Measurements from ENCODE around the gene ELP4.

ELP4 gene

GRCh38 chr11:31641477-31642062 lies 132.0 kb downstream of the ELP4 start:
- TF ChIP-seq TAF1 (IDR thresholded peaks at IDR 0.05; ENCODE audit: borderline replicate concordance, insufficient read depth, low read length), result peak; percentile 32; the same call in 1 of the 2 replicates
- TF ChIP-seq FOXP2 (optimal IDR thresholded peaks at IDR 0.05; ENCODE audit: borderline replicate concordance, extremely low read depth, extremely low read length, insufficient read depth), result no peak
- TF ChIP-seq SIN3A (IDR thresholded peaks at IDR 0.05; ENCODE audit: borderline replicate concordance, insufficient read depth, low read length), result no peak
- TF ChIP-seq POLR2AphosphoS5 (IDR thresholded peaks at IDR 0.05; ENCODE audit: low read depth, low read length), result no peak

GRCh38 chr11:31643857-31644256 lies 134.3 kb downstream of the ELP4 start:
- TF ChIP-seq SIN3A (IDR thresholded peaks at IDR 0.05; ENCODE audit: borderline replicate concordance, insufficient read depth, low read length), result no peak
- TF ChIP-seq FOXP2 (optimal IDR thresholded peaks at IDR 0.05; ENCODE audit: borderline replicate concordance, extremely low read depth, extremely low read length, insufficient read depth), result no peak
- no peak for TF ChIP-seq TAF1 (IDR thresholded peaks at IDR 0.05; ENCODE audit: borderline replicate concordance, insufficient read depth, low read length)
- TF ChIP-seq POLR2AphosphoS5 (IDR thresholded peaks at IDR 0.05; ENCODE audit: low read depth, low read length), result no peak
- no peak for TF ChIP-seq REST (IDR thresholded peaks at IDR 0.05; ENCODE audit: insufficient read depth in 1 of 2, low read depth in 2 of 2, low read length in 2 of 2)

GRCh38 chr11:31645747-31646146 lies 136.2 kb downstream of the ELP4 start:
- TF ChIP-seq SIN3A (IDR thresholded peaks at IDR 0.05; ENCODE audit: borderline replicate concordance, insufficient read depth, low read length) (peak; percentile 31; the same call in 1 of the 2 replicates), FOXP2 (optimal IDR thresholded peaks at IDR 0.05; ENCODE audit: borderline replicate concordance, extremely low read depth, extremely low read length, insufficient read depth) (no peak), POLR2AphosphoS5 (IDR thresholded peaks at IDR 0.05; ENCODE audit: low read depth, low read length) (no peak), REST (IDR thresholded peaks at IDR 0.05; ENCODE audit: insufficient read depth in 1 of 2, low read depth in 2 of 2, low read length in 2 of 2) (no peak), TAF1 (IDR thresholded peaks at IDR 0.05; ENCODE audit: borderline replicate concordance, insufficient read depth, low read length) (0 out of 2 replicates have a peak, but pooled peaks have one; percentile 18)

GRCh38 chr11:31646216-31646615 lies 136.6 kb downstream of the ELP4 start:
- TF ChIP-seq SIN3A (IDR thresholded peaks at IDR 0.05; ENCODE audit: borderline replicate concordance, insufficient read depth, low read length) (no peak), REST (IDR thresholded peaks at IDR 0.05; ENCODE audit: insufficient read depth in 1 of 2, low read depth in 2 of 2, low read length in 2 of 2) (no peak), POLR2AphosphoS5 (IDR thresholded peaks at IDR 0.05; ENCODE audit: low read depth, low read length) (no peak), FOXP2 (optimal IDR thresholded peaks at IDR 0.05; ENCODE audit: borderline replicate concordance, extremely low read depth, extremely low read length, insufficient read depth) (no peak), TAF1 (IDR thresholded peaks at IDR 0.05; ENCODE audit: borderline replicate concordance, insufficient read depth, low read length) (no peak)

- TF ChIP-seq POLR2AphosphoS5 (IDR thresholded peaks at IDR 0.05; ENCODE audit: low read depth, low read length), result no peak
- no peak for TF ChIP-seq TAF1 (IDR thresholded peaks at IDR 0.05; ENCODE audit: borderline replicate concordance, insufficient read depth, low read length)
- no peak for TF ChIP-seq REST (IDR thresholded peaks at IDR 0.05; ENCODE audit: insufficient read depth in 1 of 2, low read depth in 2 of 2, low read length in 2 of 2)
- TF ChIP-seq FOXP2 (optimal IDR thresholded peaks at IDR 0.05; ENCODE audit: borderline replicate concordance, extremely low read depth, extremely low read length, insufficient read depth), result no peak
- no peak for TF ChIP-seq SIN3A (IDR thresholded peaks at IDR 0.05; ENCODE audit: borderline replicate concordance, insufficient read depth, low read length)
Observed at GRCh38 chr11:31649129-31649966, 139.8 kb downstream of the ELP4 start.
